CD14-positive monocyte (primary cell): ENCODE measurements around the gene PCCA. TPM values are rescaled to one million over a fixed set of nuclear protein-coding genes. Genes with fewer than 3 reads are reported as not detected.

ENCODE experiments used
- DNase-seq, 3 donors: peaks; one replicate each; pipeline ENCODE4 v3.0.0-alpha.2; 2011 to 2022
- H2AFZ ChIP-seq: 2 replicates; pipeline ENCODE4 v1.6.0; 2012; ENCODE audit warnings: mild to moderate bottlenecking, low read depth, low read length, inconsistent platforms; ENCODE audit not compliant: insufficient read depth, poor library complexity, severe bottlenecking
- H3K27ac ChIP-seq, 2 donors: 1 replicate in 1 of 2; 2 replicates in 1 of 2; pipeline ENCODE4 v1.5.1; 2012 to 2013; ENCODE audit warnings: low read length in 2 of 2, control low read depth in 1 of 2, inconsistent platforms in 1 of 2, low read depth in 1 of 2, mild to moderate bottlenecking in 1 of 2
- H3K27me3 ChIP-seq, 2 donors: one replicate each; pipeline versions ENCODE4 v1.6.0 to v1.6.1; 2011 to 2013; ENCODE audit warnings: low read length in 2 of 2; ENCODE audit not compliant: control insufficient read depth in 2 of 2, insufficient read depth in 2 of 2
- H3K36me3 ChIP-seq, 2 donors: replicated peaks in 1 of 2; 1 replicate in 1 of 2; 2 replicates in 1 of 2; pipeline versions ENCODE4 v1.5.1 to v1.6.1; 2012 to 2013; ENCODE audit warnings: low read length in 2 of 2, control low read depth in 1 of 2, inconsistent platforms in 1 of 2, mild to moderate bottlenecking in 1 of 2; ENCODE audit not compliant: insufficient read depth in 2 of 2, control insufficient read depth in 1 of 2
- H3K4me1 ChIP-seq, 2 donors: 1 replicate in 1 of 2; 2 replicates in 1 of 2; pipeline versions ENCODE4 v1.5.1 to v1.6.1; 2012 to 2013; ENCODE audit warnings: low read length in 2 of 2, control low read depth in 1 of 2, inconsistent platforms in 1 of 2, mild to moderate bottlenecking in 1 of 2, moderate library complexity in 1 of 2; ENCODE audit not compliant: insufficient read depth in 2 of 2, control insufficient read depth in 1 of 2
- H3K4me2 ChIP-seq: replicated peaks from 2 replicates; pipeline ENCODE3; 2012; ENCODE audit warnings: low read length, moderate library complexity, mild to moderate bottlenecking; ENCODE audit not compliant: poor library complexity, severe bottlenecking; ENCODE audit errors: extremely low read depth
- H3K4me3 ChIP-seq, 3 experiments: fragments of 200-600 bp in 1 of 3; sonication (generic) in 1 of 3; replicated peaks in 1 of 3; 1 replicate in 2 of 3; 2 replicates in 1 of 3; pipeline ENCODE4 v1.5.1; 2011 to 2013; ENCODE audit warnings: low read length in 3 of 3, mild to moderate bottlenecking in 3 of 3, control low read depth in 2 of 3, low read depth in 2 of 3, inconsistent platforms in 1 of 3, moderate library complexity in 1 of 3
- H3K79me2 ChIP-seq: 2 replicates; pipeline ENCODE4 v1.6.0; 2012; ENCODE audit warnings: mild to moderate bottlenecking, control low read depth, inconsistent platforms, low read length, moderate library complexity; ENCODE audit not compliant: insufficient read depth
- H3K9ac ChIP-seq: 2 replicates; pipeline ENCODE4 v1.6.0; 2017; ENCODE audit warnings: low read length, mild to moderate bottlenecking; ENCODE audit not compliant: insufficient read depth, poor library complexity, severe bottlenecking
- H3K9me3 ChIP-seq, 2 donors: replicated peaks in 1 of 2; 1 replicate in 1 of 2; 2 replicates in 1 of 2; pipeline versions ENCODE4 v1.5.1 to v1.6.1; 2012 to 2013; ENCODE audit warnings: low read length in 2 of 2, control low read depth in 1 of 2; ENCODE audit not compliant: control insufficient read depth in 1 of 2, insufficient read depth in 1 of 2
- H4K20me1 ChIP-seq: 2 replicates; pipeline ENCODE4 v1.6.0; 2012; ENCODE audit warnings: mild to moderate bottlenecking, low read length, control low read depth, moderate library complexity; ENCODE audit not compliant: insufficient read depth
- H3K27ac Mint-ChIP-seq, 7 donors: one replicate each; pipeline ENCODE4 v1.8.0; 2020; ENCODE audit warnings: mild to moderate bottlenecking in 7 of 7, mixed read lengths in 7 of 7, moderate library complexity in 6 of 7, inconsistent platforms in 2 of 7
- H3K27me3 Mint-ChIP-seq, 3 donors: one replicate each; pipeline ENCODE4 v1.8.0; 2021 to 2022; ENCODE audit warnings: low read depth in 3 of 3, mild to moderate bottlenecking in 3 of 3, mixed read lengths in 3 of 3, moderate library complexity in 3 of 3, inconsistent platforms in 1 of 3
- H3K36me3 Mint-ChIP-seq, 2 donors: one replicate each; pipeline ENCODE4 v1.8.0; 2020; ENCODE audit warnings: mixed read lengths in 2 of 2, inconsistent platforms in 1 of 2, mild to moderate bottlenecking in 1 of 2
- H3K4me1 Mint-ChIP-seq: one replicate; pipeline ENCODE4 v1.8.0; 2020; ENCODE audit warnings: mild to moderate bottlenecking, mixed read lengths
- H3K4me3 Mint-ChIP-seq, 2 donors: one replicate each; pipeline ENCODE4 v1.8.0; 2020; ENCODE audit warnings: mild to moderate bottlenecking in 2 of 2, mixed read lengths in 2 of 2, moderate library complexity in 1 of 2
- H3K9me3 Mint-ChIP-seq, 7 donors: one replicate each; pipeline ENCODE4 v1.8.0; 2020 to 2022; ENCODE audit warnings: mixed read lengths in 7 of 7, mild to moderate bottlenecking in 6 of 7, moderate library complexity in 6 of 7, inconsistent platforms in 2 of 7
- WGBS: methylation state at CpG from one replicate; pipeline ENCODE4 v1.1.5; 2013; ENCODE audit warnings: missing lambda C conversion rate; ENCODE audit not compliant: insufficient coverage; 5-methylcytosine and 5-hydroxymethylcytosine counted together
- intact Hi-C, 2 donors: fragments of 100-400 bp; cut with micrococcal nuclease; formaldehyde crosslinking; loops; one replicate each; pipeline versions ENCODE4 v1.15.0 to v1.15.1; 2023
- polyA plus RNA-seq, 3 donors: library from polyadenylated mRNA; depleted of rRNA in 1 of 3; unstranded in 2 of 3; stranded (reverse) in 1 of 3; fragments of 300-500 nt in 2 of 3; fragments of >200 nt in 1 of 3; fragmentation: Illumina TruSeq in 2 of 3; gene quantifications; 1 replicate in 2 of 3; 2 replicates in 1 of 3; pipeline ENCODE4 v1.2.3, GENCODE V29; 2012 to 2021
- TF ChIP-seq, protein P1 (sequence below): fragments of 200-600 bp; IDR thresholded peaks from one replicate; pipeline ENCODE4 v1.8.0; 2022; ENCODE audit warnings: antibody characterized with exemption, mild to moderate bottlenecking

Gene PCCA
- polyA plus RNA-seq, 3 donors = 4.4 to 13.5 (median 11.9) TPM

DNA sequence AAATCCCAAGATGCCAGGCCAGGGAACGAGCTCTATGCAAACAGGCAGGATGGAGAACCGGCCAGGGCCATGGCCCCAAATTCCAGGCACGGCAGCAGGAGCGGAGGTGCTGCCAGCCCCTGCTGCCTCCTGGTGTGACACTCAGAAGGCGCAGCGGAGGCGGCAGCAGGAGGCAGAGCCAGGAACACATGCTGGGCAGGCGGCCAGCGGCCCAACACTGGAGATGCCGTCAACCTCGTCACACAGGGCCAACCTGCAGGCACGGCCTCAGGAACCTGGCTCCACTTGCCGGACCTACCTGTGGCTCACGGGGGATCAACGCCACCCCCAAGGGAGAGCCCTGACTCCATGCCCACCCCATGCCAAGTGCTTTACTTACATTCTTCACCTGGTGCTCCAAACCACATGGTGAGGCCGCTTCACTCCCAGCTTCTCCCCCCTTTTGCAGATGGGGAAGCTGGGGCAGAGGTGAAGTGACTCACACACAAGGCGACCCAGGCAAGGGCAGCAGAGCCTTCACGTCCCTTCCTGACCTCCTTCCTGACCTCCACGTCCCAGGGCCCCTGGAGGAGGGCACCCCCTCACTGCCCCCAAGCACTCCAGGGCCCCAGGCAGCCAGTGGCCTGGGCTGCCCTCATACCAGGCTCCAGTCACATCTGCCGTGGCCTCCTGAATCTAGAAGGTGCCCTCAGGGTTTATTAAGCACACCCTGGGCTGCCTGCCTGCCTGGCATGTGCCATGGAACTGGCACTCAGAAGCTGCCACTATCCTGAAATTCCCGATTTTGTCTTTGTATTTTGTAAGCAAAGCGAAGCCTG lies 456.2 kb downstream of the PCCA start:
- H3K27me3 ChIP-seq = no peaks in the 10 kb centered on the region
- H2AFZ ChIP-seq = no peak overlapping the region
- H3K27ac ChIP-seq = no peak overlapping the region
- H3K27me3 Mint-ChIP-seq = peaks cover 0 to 8% (median 2%) of the 10 kb centered on the region in 3 donors
- H3K36me3 Mint-ChIP-seq = no peaks in the 10 kb centered on the region
- peaks cover 6% of the 10 kb centered on the region for H3K4me1 Mint-ChIP-seq
- no peak overlapping the region for H3K4me2 ChIP-seq
- no peaks in the 10 kb centered on the region for H4K20me1 ChIP-seq
- no peak for DNase-seq
- H3K4me3 ChIP-seq = no peak overlapping the region
- H3K36me3 ChIP-seq = no peaks in the 10 kb centered on the region
- intact Hi-C loops = loop anchor here in 1 of 2 donors (10.0 kb wide), 1 partner anchor 890 kb away; no protein-coding TSS in a partner anchor
- TF ChIP-seq, protein P1, sequence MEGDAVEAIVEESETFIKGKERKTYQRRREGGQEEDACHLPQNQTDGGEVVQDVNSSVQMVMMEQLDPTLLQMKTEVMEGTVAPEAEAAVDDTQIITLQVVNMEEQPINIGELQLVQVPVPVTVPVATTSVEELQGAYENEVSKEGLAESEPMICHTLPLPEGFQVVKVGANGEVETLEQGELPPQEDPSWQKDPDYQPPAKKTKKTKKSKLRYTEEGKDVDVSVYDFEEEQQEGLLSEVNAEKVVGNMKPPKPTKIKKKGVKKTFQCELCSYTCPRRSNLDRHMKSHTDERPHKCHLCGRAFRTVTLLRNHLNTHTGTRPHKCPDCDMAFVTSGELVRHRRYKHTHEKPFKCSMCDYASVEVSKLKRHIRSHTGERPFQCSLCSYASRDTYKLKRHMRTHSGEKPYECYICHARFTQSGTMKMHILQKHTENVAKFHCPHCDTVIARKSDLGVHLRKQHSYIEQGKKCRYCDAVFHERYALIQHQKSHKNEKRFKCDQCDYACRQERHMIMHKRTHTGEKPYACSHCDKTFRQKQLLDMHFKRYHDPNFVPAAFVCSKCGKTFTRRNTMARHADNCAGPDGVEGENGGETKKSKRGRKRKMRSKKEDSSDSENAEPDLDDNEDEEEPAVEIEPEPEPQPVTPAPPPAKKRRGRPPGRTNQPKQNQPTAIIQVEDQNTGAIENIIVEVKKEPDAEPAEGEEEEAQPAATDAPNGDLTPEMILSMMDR = no peak
- H3K4me1 ChIP-seq = peaks cover 4 to 5% of the 10 kb centered on the region in 2 donors
- no peak overlapping the region for H3K9ac ChIP-seq
- no peaks in the 10 kb centered on the region for H3K9me3 Mint-ChIP-seq
- 93% methylated on average over 21 of the region's 22 CpGs for WGBS
- peak overlapping the region in 1 of 7 donors; percentile 59 for H3K27ac Mint-ChIP-seq
- H3K79me2 ChIP-seq = no peaks in the 10 kb centered on the region
- no peaks in the 10 kb centered on the region for H3K9me3 ChIP-seq
- no peak overlapping the region for H3K4me3 Mint-ChIP-seq

DNA sequence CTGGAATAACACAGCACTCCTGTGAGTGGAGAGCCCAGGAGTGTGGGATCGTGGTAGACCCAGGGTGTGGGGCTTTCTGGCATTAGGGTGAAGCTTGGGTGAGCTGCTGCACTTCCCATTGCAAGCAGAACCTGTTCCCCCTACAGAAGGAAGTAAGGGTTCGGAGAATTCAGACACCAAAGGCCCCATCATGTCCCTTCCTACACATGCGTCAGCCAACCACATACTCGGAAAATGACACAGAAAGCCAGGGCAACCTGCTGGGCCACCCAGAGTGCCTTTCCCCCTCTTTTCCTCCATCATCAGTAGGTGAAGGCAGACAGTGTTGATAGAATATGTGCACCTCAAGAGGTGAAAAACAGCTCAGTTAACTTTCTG lies 456.8 kb downstream of the PCCA start:
- Histone ChIP-seq H2AFZ (no peak overlapping the region), H3K27ac (no peak overlapping the region), H3K4me3 (no peak overlapping the region), H3K4me1 (peaks cover 4 to 5% of the 10 kb centered on the region in 2 donors), H3K9me3 (no peaks in the 10 kb centered on the region), H3K4me2 (no peak overlapping the region), H3K79me2 (no peaks in the 10 kb centered on the region), H3K36me3 (no peaks in the 10 kb centered on the region), H3K9ac (no peak overlapping the region), H3K27me3 (no peaks in the 10 kb centered on the region), H4K20me1 (no peaks in the 10 kb centered on the region)
- TF ChIP-seq, protein P1 = no peak
- Mint-ChIP-seq H3K27me3 (peaks cover 0 to 3% (median 2%) of the 10 kb centered on the region in 3 donors), H3K4me3 (no peak overlapping the region), H3K9me3 (peaks cover 0 to 1% (median 0%) of the 10 kb centered on the region in 7 donors), H3K4me1 (peaks cover 6% of the 10 kb centered on the region), H3K36me3 (no peaks in the 10 kb centered on the region), H3K27ac (no peak overlapping the region)
- intact Hi-C loops = loop anchor here in 1 of 2 donors (10.0 kb wide), 1 partner anchor 891 kb away; no protein-coding TSS in a partner anchor
- no CpG with 5 or more reads among the region's 4 CpGs for WGBS
- no peak for DNase-seq
